ENCODE data around the gene EP300. TPM values are rescaled to one million over a fixed set of nuclear protein-coding genes. Genes with fewer than 3 reads are reported as not detected.

EP300 gene
- total and polyA plus RNA-seq, 2 donors from 2014 or later: 4.1 to 76.8 TPM

DNA sequence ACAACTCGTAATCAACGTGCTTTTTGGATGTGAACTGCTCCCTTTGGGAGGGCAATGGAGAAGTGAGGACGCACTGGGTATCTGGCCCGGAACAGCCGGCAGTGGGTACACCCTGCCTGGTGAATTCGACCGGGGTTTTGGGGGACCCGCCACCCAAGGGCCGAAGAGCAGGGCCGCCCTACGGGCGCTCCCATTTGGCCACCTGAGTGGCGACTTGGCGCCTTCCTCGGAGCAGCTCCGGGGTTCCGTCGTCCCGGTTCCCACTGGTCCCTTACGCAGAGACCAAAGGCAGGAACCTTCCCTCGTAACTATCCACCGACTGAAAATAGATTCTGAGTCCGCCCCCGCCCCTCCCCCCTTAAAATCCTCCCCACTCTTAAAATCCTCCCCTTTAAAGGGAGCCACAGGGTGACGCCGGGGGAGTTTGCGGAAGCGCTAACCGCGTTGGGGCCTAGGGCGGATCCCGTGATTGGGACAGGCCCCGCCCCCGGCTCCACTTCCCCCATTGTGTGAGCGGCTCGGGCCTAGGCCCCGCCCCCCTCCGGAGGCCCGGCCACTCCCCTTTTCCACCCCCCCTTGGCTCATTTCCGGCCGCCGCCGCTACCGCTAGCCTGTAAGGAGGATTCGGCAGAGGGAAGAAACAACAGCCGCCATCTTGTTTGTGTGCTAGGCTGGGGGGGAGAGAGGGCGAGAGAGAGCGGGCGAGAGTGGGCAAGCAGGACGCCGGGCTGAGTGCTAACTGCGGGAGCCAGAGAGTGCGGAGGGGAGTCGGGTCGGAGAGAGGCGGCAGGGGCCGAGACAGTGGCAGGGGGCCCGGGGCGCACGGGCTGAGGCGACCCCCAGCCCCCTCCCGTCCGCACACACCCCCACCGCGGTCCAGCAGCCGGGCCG lies 1.0 kb upstream of the EP300 start:
- H3K4me3 ChIP-seq (ENCODE audit: low read length in 3 of 3): peak overlapping the region; percentile 78 to 93 (median 78)
- no peaks in the 10 kb centered on the region for H3K27me3 ChIP-seq (ENCODE audit: control insufficient read depth, insufficient read depth, low read length)
- DNase-seq: peak; percentile 99 to 100 (median 100)
- FAIRE-seq: peak; percentile 82
- TF ChIP-seq, protein P1, sequence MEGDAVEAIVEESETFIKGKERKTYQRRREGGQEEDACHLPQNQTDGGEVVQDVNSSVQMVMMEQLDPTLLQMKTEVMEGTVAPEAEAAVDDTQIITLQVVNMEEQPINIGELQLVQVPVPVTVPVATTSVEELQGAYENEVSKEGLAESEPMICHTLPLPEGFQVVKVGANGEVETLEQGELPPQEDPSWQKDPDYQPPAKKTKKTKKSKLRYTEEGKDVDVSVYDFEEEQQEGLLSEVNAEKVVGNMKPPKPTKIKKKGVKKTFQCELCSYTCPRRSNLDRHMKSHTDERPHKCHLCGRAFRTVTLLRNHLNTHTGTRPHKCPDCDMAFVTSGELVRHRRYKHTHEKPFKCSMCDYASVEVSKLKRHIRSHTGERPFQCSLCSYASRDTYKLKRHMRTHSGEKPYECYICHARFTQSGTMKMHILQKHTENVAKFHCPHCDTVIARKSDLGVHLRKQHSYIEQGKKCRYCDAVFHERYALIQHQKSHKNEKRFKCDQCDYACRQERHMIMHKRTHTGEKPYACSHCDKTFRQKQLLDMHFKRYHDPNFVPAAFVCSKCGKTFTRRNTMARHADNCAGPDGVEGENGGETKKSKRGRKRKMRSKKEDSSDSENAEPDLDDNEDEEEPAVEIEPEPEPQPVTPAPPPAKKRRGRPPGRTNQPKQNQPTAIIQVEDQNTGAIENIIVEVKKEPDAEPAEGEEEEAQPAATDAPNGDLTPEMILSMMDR (IDR thresholded peaks at IDR 0.05; ENCODE audit: borderline replicate concordance, extremely low read depth, insufficient read depth): no peak
- no peaks in the 10 kb centered on the region for H3K9me3 ChIP-seq (ENCODE audit: control insufficient read depth in 2 of 3, insufficient read depth in 1 of 3, low read length in 3 of 3)
- peak overlapping the region; percentile 100 for H3K27ac ChIP-seq (ENCODE audit: low read depth in 2 of 2, low read length in 2 of 2)
- H3K9ac ChIP-seq (ENCODE audit: low read length in 3 of 3): peak overlapping the region; percentile 59 to 98 (median 93)
- no peaks in the 10 kb centered on the region for H3K36me3 ChIP-seq (ENCODE audit: control insufficient read depth in 2 of 3, insufficient read depth in 3 of 3, low read length in 3 of 3)
- H3K4me1 ChIP-seq (ENCODE audit: control insufficient read depth in 2 of 3, insufficient read depth in 2 of 3, low read depth in 1 of 3, low read length in 3 of 3): peaks cover 0 to 7% (median 5%) of the 10 kb centered on the region in 3 donors
- intact Hi-C loops (cut with DNase I): loop anchor here (10.0 kb wide), 1 partner anchor 137 kb away; the partner anchor contains the start of gene RBX1

DNA sequence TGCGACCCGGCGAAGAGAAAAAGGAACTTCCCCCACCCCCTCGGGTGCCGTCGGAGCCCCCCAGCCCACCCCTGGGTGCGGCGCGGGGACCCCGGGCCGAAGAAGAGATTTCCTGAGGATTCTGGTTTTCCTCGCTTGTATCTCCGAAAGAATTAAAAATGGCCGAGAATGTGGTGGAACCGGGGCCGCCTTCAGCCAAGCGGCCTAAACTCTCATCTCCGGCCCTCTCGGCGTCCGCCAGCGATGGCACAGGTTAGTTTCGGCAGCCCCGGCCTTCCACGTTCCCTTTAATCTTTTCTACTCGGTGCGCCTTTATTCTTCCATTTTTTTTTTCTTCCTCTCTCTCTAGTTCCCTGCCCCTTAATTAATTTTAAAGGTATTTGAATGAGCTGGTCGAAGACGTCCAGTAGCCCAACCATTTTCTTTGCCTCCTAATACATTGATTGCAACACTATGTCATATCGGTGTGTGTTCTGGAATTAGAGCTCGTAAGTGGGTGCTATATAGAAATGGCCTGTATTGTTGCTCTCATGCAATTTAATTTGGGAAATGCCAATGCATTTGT lies 537 bp downstream of the EP300 start:
- Histone ChIP-seq H3K36me3 (ENCODE audit: control insufficient read depth in 2 of 3, insufficient read depth in 3 of 3, low read length in 3 of 3) (no peaks in the 10 kb centered on the region), H3K9me3 (ENCODE audit: control insufficient read depth in 2 of 3, insufficient read depth in 1 of 3, low read length in 3 of 3) (no peaks in the 10 kb centered on the region), H3K27ac (ENCODE audit: low read depth in 2 of 2, low read length in 2 of 2) (peak overlapping the region; percentile 100), H3K4me3 (ENCODE audit: low read length in 3 of 3) (peak overlapping the region; percentile 64 to 94 (median 82)), H3K4me1 (ENCODE audit: control insufficient read depth in 2 of 3, insufficient read depth in 2 of 3, low read depth in 1 of 3, low read length in 3 of 3) (peaks cover 0 to 11% (median 7%) of the 10 kb centered on the region in 3 donors), H3K27me3 (ENCODE audit: control insufficient read depth, insufficient read depth, low read length) (no peaks in the 10 kb centered on the region), H3K9ac (ENCODE audit: low read length in 3 of 3) (peak overlapping the region; percentile 49 to 83 (median 82))
- intact Hi-C loops (cut with DNase I): loop anchor here (10.0 kb wide), 1 partner anchor 138 kb away; the partner anchor contains the start of gene RBX1
- DNase-seq (peak in 3 of 5 donors; percentile 39 to 62 (median 56)), FAIRE-seq (no peak)
- TF ChIP-seq, protein P1 (IDR thresholded peaks at IDR 0.05; ENCODE audit: borderline replicate concordance, extremely low read depth, insufficient read depth): no peak

DNA sequence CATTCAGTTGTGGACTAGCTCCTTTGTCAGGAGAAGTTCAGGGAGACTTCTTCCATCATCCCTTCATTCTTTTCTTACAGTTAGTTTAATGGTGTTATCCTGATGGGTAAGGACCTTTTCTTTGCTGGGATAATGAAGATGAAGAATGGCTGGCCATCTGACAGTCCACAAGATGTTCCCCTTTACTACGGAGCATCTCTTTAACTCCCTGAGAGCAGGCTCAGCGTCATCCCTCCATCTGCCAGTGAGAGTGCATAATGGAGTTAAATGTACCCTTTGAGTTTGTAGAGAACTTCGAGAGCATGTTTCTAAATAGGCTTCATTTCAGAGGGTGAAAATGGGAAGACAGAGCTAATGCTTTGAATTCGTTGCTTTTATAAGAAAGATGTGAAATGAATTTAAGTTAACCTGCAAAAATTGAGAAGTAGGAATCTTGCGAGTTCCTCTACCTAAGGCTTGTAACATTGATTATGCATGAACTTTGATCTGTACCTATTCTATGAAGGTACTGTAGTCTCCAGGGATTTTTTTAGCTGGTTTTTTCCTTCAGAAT lies 1.7 kb downstream of the EP300 start:
- intact Hi-C loops (cut with DNase I): loop anchor here (10.0 kb wide), 1 partner anchor 139 kb away; the partner anchor contains the start of gene RBX1
- no peaks in the 10 kb centered on the region for H3K27me3 ChIP-seq (ENCODE audit: control insufficient read depth, insufficient read depth, low read length)
- H3K36me3 ChIP-seq (ENCODE audit: control insufficient read depth in 2 of 3, insufficient read depth in 3 of 3, low read length in 3 of 3): no peaks in the 10 kb centered on the region
- FAIRE-seq (no peak), DNase-seq (peak in 2 of 5 donors; percentile 53 to 64)
- TF ChIP-seq, protein P1 (IDR thresholded peaks at IDR 0.05; ENCODE audit: borderline replicate concordance, extremely low read depth, insufficient read depth): no peak
- H3K4me1 ChIP-seq (ENCODE audit: control insufficient read depth in 2 of 3, insufficient read depth in 2 of 3, low read depth in 1 of 3, low read length in 3 of 3): peaks cover 0 to 11% (median 7%) of the 10 kb centered on the region in 3 donors
- H3K9me3 ChIP-seq (ENCODE audit: control insufficient read depth in 2 of 3, insufficient read depth in 1 of 3, low read length in 3 of 3): no peaks in the 10 kb centered on the region
- H3K27ac ChIP-seq (ENCODE audit: low read depth in 2 of 2, low read length in 2 of 2): no peak overlapping the region
- H3K4me3 ChIP-seq (ENCODE audit: low read length in 3 of 3): peak overlapping the region; percentile 64 to 94 (median 82)
- H3K9ac ChIP-seq (ENCODE audit: low read length in 3 of 3): peak overlapping the region; percentile 49 to 83 (median 68)
